HL-60 (cell line): ENCODE results near the gene NEAT1.
A peak's percentile ranks its signal among the peaks of the same experiment; 100 is the strongest.

Experiments
- DNase-seq, 2 experiments: peaks; one replicate each; pipeline ENCODE4 v3.0.0-alpha.2; 2010 to 2020; ENCODE audit warnings: low read depth in 1 of 2, low spot score in 1 of 2
- H3K27ac ChIP-seq: fragments of 250-450 bp; sonication (Bioruptor Pico); replicated peaks from 2 replicates; pipeline ENCODE4 v1.5.1; 2020; ENCODE audit warnings: mild to moderate bottlenecking, moderate library complexity
- H3K27me3 ChIP-seq: fragments of 250-450 bp; sonication (Bioruptor Pico); 2 replicates; pipeline ENCODE4 v1.5.1; 2021; ENCODE audit warnings: mild to moderate bottlenecking, moderate library complexity; ENCODE audit not compliant: insufficient read depth, poor library complexity, severe bottlenecking
- H3K4me3 ChIP-seq: replicated peaks from 2 replicates; pipeline ENCODE4 v1.5.1; 2011; ENCODE audit warnings: mild to moderate bottlenecking, control low read depth, low read length; ENCODE audit not compliant: insufficient read depth
- CTCF ChIP-seq: IDR thresholded peaks from one replicate; pipeline ENCODE4 v1.5.1; 2011; ENCODE audit warnings: low read length, control low read depth, inconsistent platforms; ENCODE audit not compliant: insufficient read depth
- GABPA ChIP-seq: IDR thresholded peaks from 2 replicates; pipeline ENCODE4 v1.6.1; 2012; ENCODE audit warnings: low read depth
- POLR2AphosphoS5 ChIP-seq: IDR thresholded peaks from 2 replicates; pipeline ENCODE4 v1.6.1; 2012; ENCODE audit warnings: low read depth
- REST ChIP-seq: IDR thresholded peaks from 2 replicates; pipeline ENCODE4 v1.6.1; 2012; ENCODE audit warnings: low read depth; ENCODE audit not compliant: insufficient replicate concordance
- SPI1 ChIP-seq: IDR thresholded peaks from 2 replicates; pipeline ENCODE4 v1.6.1; 2012; ENCODE audit warnings: low read depth, mild to moderate bottlenecking, borderline replicate concordance

NEAT1 gene

GRCh38 chr11:65445101-65445603, 22.6 kb downstream of the NEAT1 start:
- no peak overlapping the region for H3K27ac ChIP-seq
- no peaks in the 10 kb centered on the region for H3K27me3 ChIP-seq
- no peak for DNase-seq
- H3K4me3 ChIP-seq, result no peak overlapping the region
- TF ChIP-seq POLR2AphosphoS5 (0 out of 2 replicates have a peak, but pooled peaks have one; percentile 10), REST (no peak), CTCF (no peak)

GRCh38 chr11:65445604-65446445, 23.2 kb downstream of the NEAT1 start:
- DNase-seq, result no peak
- no peak overlapping the region for H3K27ac ChIP-seq

GRCh38 chr11:65446446-65447277, 24.1 kb downstream of the NEAT1 start:
- TF ChIP-seq POLR2AphosphoS5 (no peak), REST (no peak), CTCF (no peak), GABPA (no peak), SPI1 (no peak)
- DNase-seq, result no peak
- Histone ChIP-seq H3K4me3 (no peak overlapping the region), H3K27ac (no peak overlapping the region), H3K27me3 (no peaks in the 10 kb centered on the region)

More at GRCh38 chr11:65445604-65446445, 23.2 kb downstream of the NEAT1 start:
- TF ChIP-seq GABPA, result no peak
- TF ChIP-seq SPI1, result no peak
- TF ChIP-seq POLR2AphosphoS5, result peak; percentile 52
- H3K27me3 ChIP-seq, result no peaks in the 10 kb centered on the region
- H3K4me3 ChIP-seq, result no peak overlapping the region

- DNase-seq, result no peak
- no peak overlapping the region for H3K27ac ChIP-seq
Observed at GRCh38 chr11:65448074-65448417, 25.4 kb downstream of the NEAT1 start.

More at GRCh38 chr11:65448074-65448417, 25.4 kb downstream of the NEAT1 start:
- no peaks in the 10 kb centered on the region for H3K27me3 ChIP-seq
- TF ChIP-seq SPI1, result no peak
- TF ChIP-seq GABPA, result no peak
- no peak for TF ChIP-seq REST
- no peak for TF ChIP-seq CTCF
- no peak for TF ChIP-seq POLR2AphosphoS5
- no peak overlapping the region for H3K4me3 ChIP-seq
